Liver (tissue), 9 donors: ENCODE results near the gene TAF3. TPM values are rescaled to one million over a fixed set of nuclear protein-coding genes. Genes with fewer than 3 reads are reported as not detected.
A peak's percentile ranks its signal among the peaks of the same experiment; 100 is the strongest.

ENCODE experiments used
- DNase-seq: peaks from one replicate; pipeline ENCODE4 v3.0.0-alpha.2; 2017; ENCODE audit warnings: low spot score
- H3K27ac ChIP-seq, 2 donors: one replicate each; pipeline ENCODE4 v1.7.0; 2013; ENCODE audit warnings: inconsistent platforms in 2 of 2, low read length in 2 of 2, control low read depth in 1 of 2, low read depth in 1 of 2, mild to moderate bottlenecking in 1 of 2
- H3K27me3 ChIP-seq, 4 donors: one replicate each; pipeline versions ENCODE4 v1.6.1 to v1.7.0; 2013; ENCODE audit warnings: low read length in 3 of 4, inconsistent platforms in 1 of 4, mild to moderate bottlenecking in 1 of 4, moderate library complexity in 1 of 4; ENCODE audit not compliant: control insufficient read depth in 4 of 4, insufficient read depth in 4 of 4
- H3K36me3 ChIP-seq, 4 donors: one replicate each; pipeline versions ENCODE4 v1.6.1 to v1.7.0; 2013; ENCODE audit warnings: low read length in 3 of 4, mild to moderate bottlenecking in 3 of 4, low read depth in 1 of 4, moderate library complexity in 1 of 4; ENCODE audit not compliant: control insufficient read depth in 4 of 4, insufficient read depth in 3 of 4
- H3K4me1 ChIP-seq, 4 donors: one replicate each; pipeline versions ENCODE4 v1.6.1 to v1.7.0; 2013; ENCODE audit warnings: low read length in 3 of 4, mild to moderate bottlenecking in 3 of 4, moderate library complexity in 1 of 4; ENCODE audit not compliant: control insufficient read depth in 4 of 4, insufficient read depth in 4 of 4
- H3K4me3 ChIP-seq, 3 donors: one replicate each; pipeline versions ENCODE4 v1.6.1 to v1.7.0; 2013; ENCODE audit warnings: low read length in 3 of 3, control low read depth in 1 of 3, low read depth in 1 of 3, mild to moderate bottlenecking in 1 of 3
- H3K9ac ChIP-seq, 2 donors: one replicate each; pipeline ENCODE4 v1.7.0; 2013; ENCODE audit warnings: low read length in 2 of 2, mild to moderate bottlenecking in 2 of 2, moderate library complexity in 2 of 2, control low read depth in 1 of 2, low read depth in 1 of 2
- H3K9me3 ChIP-seq, 4 donors: one replicate each; pipeline versions ENCODE4 v1.6.1 to v1.7.0; 2013; ENCODE audit warnings: low read length in 3 of 4; ENCODE audit not compliant: control insufficient read depth in 4 of 4
- EGR1 ChIP-seq, 2 donors: IDR thresholded peaks; 2 replicates each; pipeline ENCODE4 v1.6.1; 2016 to 2018; ENCODE audit warnings: antibody characterized with exemption in 2 of 2, low read depth in 2 of 2
- FOXA1 ChIP-seq: IDR thresholded peaks from 2 replicates; pipeline ENCODE4 v1.6.1; 2016; ENCODE audit warnings: antibody characterized with exemption
- FOXA2 ChIP-seq: IDR thresholded peaks from 2 replicates; pipeline ENCODE4 v1.6.1; 2016; ENCODE audit warnings: antibody characterized with exemption
- GABPA ChIP-seq, 2 donors: IDR thresholded peaks in 1 of 2; conservative IDR thresholded peaks in 1 of 2; 2 replicates each; pipeline ENCODE4 v1.6.1; 2016; ENCODE audit warnings: antibody characterized with exemption in 2 of 2, mild to moderate bottlenecking in 1 of 2, moderate library complexity in 1 of 2
- HNF4A ChIP-seq, 2 donors: conservative IDR thresholded peaks; 2 replicates each; pipeline ENCODE4 v1.6.1; 2016; ENCODE audit warnings: antibody characterized with exemption in 2 of 2, mild to moderate bottlenecking in 2 of 2
- HNF4G ChIP-seq: IDR thresholded peaks from 2 replicates; pipeline ENCODE4 v1.6.1; 2016; ENCODE audit warnings: antibody characterized with exemption
- JUND ChIP-seq, 2 donors: IDR thresholded peaks; 2 replicates each; pipeline ENCODE4 v1.6.1; 2016; ENCODE audit warnings: antibody characterized with exemption in 2 of 2
- NR2F2 ChIP-seq: IDR thresholded peaks from 2 replicates; pipeline ENCODE4 v1.6.1; 2016; ENCODE audit warnings: antibody characterized with exemption
- RAD21 ChIP-seq, 2 donors: IDR thresholded peaks; 2 replicates each; pipeline ENCODE4 v1.6.1; 2016; ENCODE audit warnings: antibody characterized with exemption in 2 of 2, mild to moderate bottlenecking in 2 of 2
- RXRA ChIP-seq, 2 donors: IDR thresholded peaks; 2 replicates each; pipeline ENCODE4 v1.6.1; 2017 to 2018; ENCODE audit warnings: antibody characterized with exemption in 2 of 2, mild to moderate bottlenecking in 1 of 2
- SP1 ChIP-seq: IDR thresholded peaks from 2 replicates; pipeline ENCODE4 v1.6.1; 2018; ENCODE audit warnings: antibody characterized with exemption, mild to moderate bottlenecking
- TAF1 ChIP-seq: conservative IDR thresholded peaks from 2 replicates; pipeline ENCODE4 v1.6.1; 2016; ENCODE audit warnings: antibody characterized with exemption, mild to moderate bottlenecking
- YY1 ChIP-seq: IDR thresholded peaks from 2 replicates; pipeline ENCODE4 v1.6.1; 2016; ENCODE audit warnings: antibody characterized with exemption, mild to moderate bottlenecking
- WGBS: extraction: QIAGEN DNeasy Blood & Tissue Kit; methylation state at CpG from one replicate; pipeline ENCODE4 v1.1.7; 2013; 5-methylcytosine and 5-hydroxymethylcytosine counted together
- polyA plus RNA-seq, 2 donors: library from polyadenylated mRNA; stranded (reverse) in 1 of 2; unstranded in 1 of 2; fragments of 200-250 nt in 1 of 2; fragments of >200 nt in 1 of 2; fragmentation: Nextera tagmentation in 1 of 2; extraction: Ambion mirVana in 1 of 2; gene quantifications; one replicate each; pipeline versions ENCODE4 v1.2.1 to v1.2.3, GENCODE V29; 2013 to 2015
- total RNA-seq, 2 donors: library from RNA; depleted of rRNA; stranded (reverse); fragments of >200 nt; gene quantifications; one replicate each; pipeline ENCODE4 v1.2.3, GENCODE V29; 2014
- TF ChIP-seq, protein P1 (sequence below): IDR thresholded peaks from 2 replicates; pipeline ENCODE4 v1.6.1; 2016; ENCODE audit warnings: antibody characterized with exemption, mild to moderate bottlenecking
- TF ChIP-seq, protein P2 (sequence below): fragments of 150-350 bp; IDR thresholded peaks from 2 replicates; pipeline ENCODE4 v1.5.1; 2017; ENCODE audit warnings: improper control_type of control experiment, low read depth, low read length; ENCODE audit not compliant: missing input control
- TF ChIP-seq, protein P3 (sequence below): IDR thresholded peaks from 2 replicates; pipeline ENCODE4 v1.6.1; 2016; ENCODE audit warnings: antibody characterized with exemption
- TF ChIP-seq, protein P4 (sequence below): IDR thresholded peaks from 2 replicates; pipeline ENCODE4 v1.6.1; 2016; ENCODE audit warnings: antibody characterized with exemption
- TF ChIP-seq, protein P5 (sequence below): IDR thresholded peaks from 2 replicates; pipeline ENCODE4 v1.6.1; 2016; ENCODE audit warnings: antibody characterized with exemption
- donor health status: healthy.
- donor health status: healthy.
- donor health status: healthy.
- donor health status: healthy.
- donor health status: healthy.

TAF3 gene, protein sequence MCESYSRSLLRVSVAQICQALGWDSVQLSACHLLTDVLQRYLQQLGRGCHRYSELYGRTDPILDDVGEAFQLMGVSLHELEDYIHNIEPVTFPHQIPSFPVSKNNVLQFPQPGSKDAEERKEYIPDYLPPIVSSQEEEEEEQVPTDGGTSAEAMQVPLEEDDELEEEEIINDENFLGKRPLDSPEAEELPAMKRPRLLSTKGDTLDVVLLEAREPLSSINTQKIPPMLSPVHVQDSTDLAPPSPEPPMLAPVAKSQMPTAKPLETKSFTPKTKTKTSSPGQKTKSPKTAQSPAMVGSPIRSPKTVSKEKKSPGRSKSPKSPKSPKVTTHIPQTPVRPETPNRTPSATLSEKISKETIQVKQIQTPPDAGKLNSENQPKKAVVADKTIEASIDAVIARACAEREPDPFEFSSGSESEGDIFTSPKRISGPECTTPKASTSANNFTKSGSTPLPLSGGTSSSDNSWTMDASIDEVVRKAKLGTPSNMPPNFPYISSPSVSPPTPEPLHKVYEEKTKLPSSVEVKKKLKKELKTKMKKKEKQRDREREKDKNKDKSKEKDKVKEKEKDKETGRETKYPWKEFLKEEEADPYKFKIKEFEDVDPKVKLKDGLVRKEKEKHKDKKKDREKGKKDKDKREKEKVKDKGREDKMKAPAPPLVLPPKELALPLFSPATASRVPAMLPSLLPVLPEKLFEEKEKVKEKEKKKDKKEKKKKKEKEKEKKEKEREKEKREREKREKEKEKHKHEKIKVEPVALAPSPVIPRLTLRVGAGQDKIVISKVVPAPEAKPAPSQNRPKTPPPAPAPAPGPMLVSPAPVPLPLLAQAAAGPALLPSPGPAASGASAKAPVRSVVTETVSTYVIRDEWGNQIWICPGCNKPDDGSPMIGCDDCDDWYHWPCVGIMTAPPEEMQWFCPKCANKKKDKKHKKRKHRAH
- 1 to 10 TPM; 1.9 TPM for total RNA-seq
- polyA plus RNA-seq, result 1 to 10 TPM; 1.5 to 3.6 TPM

DNA sequence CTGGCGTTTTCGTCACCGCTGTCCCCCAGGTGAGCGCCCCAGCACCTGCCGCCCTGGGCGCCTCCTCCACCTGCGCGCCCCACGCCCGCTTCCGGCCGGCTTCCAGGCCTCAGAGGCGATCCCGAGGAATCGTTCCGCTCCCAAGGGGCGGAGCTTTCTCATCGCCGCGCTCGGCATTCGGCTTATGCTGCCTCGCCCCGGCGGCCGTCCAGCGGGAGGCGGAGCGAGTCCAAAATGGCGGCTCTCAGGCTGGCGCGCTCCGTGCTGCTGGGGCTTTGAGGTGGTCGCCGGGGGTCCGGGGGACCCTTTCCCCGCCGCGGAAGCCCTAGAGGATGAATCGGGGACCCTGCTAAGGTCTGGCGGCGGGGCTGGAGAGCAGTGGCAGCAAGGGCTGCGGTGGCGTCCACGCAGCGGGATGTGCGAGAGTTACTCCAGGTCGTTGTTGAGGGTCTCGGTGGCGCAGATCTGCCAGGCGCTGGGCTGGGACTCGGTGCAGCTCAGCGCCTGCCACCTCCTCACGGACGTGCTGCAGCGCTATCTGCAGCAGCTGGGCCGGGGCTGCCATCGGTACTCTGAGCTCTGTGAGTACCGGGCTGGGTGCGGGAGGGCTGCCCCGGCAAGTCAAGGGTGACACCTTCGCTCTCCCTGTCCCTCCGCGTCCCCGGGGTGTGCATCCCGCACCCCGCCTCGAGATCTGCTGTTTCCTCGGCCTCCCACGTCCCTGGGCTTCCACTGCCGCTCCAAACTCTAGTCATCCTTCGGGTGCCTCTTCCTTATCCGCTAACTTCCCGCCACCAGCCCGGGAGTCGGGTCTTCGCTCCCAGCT lies at the start of gene TAF3:
TSS of gene TAF3 (plus strand) at position 211 of the 826 bp plus-strand sequence. CDS start at position 416, 205 bp downstream.
- H3K36me3 ChIP-seq, result no peaks in the 10 kb centered on the region
- H3K27ac ChIP-seq, result peak within 1 kb of the TSS in 1 of 2 donors; percentile 48
- peaks cover 5 to 22% (median 14%) of the 10 kb centered on the region in 4 donors for H3K4me1 ChIP-seq
- TF ChIP-seq EGR1 (IDR thresholded peaks at IDR 0.05; ENCODE audit: low read depth in 2 of 2) (no peak), JUND (IDR thresholded peaks at IDR 0.05) (peak in 1 of 2 donors; percentile 21), HNF4A (conservative IDR thresholded peaks at IDR 0.05) (no peak), SP1 (peak; percentile 73), HNF4G (peak; percentile 15), FOXA1 (peak; percentile 58), GABPA (IDR thresholded peaks at IDR 0.05 in 1 of 2, conservative IDR thresholded peaks at IDR 0.05 in 1 of 2) (peak in 1 of 2 donors; percentile 87), NR2F2 (no peak), RAD21 (IDR thresholded peaks at IDR 0.05) (peak; percentile 40 to 48), FOXA2 (no peak), YY1 (peak; percentile 99), RXRA (IDR thresholded peaks at IDR 0.05) (peak in 1 of 2 donors; percentile 26), TAF1 (no peak)
- TF ChIP-seq, protein P1, sequence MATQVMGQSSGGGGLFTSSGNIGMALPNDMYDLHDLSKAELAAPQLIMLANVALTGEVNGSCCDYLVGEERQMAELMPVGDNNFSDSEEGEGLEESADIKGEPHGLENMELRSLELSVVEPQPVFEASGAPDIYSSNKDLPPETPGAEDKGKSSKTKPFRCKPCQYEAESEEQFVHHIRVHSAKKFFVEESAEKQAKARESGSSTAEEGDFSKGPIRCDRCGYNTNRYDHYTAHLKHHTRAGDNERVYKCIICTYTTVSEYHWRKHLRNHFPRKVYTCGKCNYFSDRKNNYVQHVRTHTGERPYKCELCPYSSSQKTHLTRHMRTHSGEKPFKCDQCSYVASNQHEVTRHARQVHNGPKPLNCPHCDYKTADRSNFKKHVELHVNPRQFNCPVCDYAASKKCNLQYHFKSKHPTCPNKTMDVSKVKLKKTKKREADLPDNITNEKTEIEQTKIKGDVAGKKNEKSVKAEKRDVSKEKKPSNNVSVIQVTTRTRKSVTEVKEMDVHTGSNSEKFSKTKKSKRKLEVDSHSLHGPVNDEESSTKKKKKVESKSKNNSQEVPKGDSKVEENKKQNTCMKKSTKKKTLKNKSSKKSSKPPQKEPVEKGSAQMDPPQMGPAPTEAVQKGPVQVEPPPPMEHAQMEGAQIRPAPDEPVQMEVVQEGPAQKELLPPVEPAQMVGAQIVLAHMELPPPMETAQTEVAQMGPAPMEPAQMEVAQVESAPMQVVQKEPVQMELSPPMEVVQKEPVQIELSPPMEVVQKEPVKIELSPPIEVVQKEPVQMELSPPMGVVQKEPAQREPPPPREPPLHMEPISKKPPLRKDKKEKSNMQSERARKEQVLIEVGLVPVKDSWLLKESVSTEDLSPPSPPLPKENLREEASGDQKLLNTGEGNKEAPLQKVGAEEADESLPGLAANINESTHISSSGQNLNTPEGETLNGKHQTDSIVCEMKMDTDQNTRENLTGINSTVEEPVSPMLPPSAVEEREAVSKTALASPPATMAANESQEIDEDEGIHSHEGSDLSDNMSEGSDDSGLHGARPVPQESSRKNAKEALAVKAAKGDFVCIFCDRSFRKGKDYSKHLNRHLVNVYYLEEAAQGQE, result peak; percentile 68
- TF ChIP-seq, protein P2, sequence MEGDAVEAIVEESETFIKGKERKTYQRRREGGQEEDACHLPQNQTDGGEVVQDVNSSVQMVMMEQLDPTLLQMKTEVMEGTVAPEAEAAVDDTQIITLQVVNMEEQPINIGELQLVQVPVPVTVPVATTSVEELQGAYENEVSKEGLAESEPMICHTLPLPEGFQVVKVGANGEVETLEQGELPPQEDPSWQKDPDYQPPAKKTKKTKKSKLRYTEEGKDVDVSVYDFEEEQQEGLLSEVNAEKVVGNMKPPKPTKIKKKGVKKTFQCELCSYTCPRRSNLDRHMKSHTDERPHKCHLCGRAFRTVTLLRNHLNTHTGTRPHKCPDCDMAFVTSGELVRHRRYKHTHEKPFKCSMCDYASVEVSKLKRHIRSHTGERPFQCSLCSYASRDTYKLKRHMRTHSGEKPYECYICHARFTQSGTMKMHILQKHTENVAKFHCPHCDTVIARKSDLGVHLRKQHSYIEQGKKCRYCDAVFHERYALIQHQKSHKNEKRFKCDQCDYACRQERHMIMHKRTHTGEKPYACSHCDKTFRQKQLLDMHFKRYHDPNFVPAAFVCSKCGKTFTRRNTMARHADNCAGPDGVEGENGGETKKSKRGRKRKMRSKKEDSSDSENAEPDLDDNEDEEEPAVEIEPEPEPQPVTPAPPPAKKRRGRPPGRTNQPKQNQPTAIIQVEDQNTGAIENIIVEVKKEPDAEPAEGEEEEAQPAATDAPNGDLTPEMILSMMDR, result no peak
- TF ChIP-seq, protein P3, sequence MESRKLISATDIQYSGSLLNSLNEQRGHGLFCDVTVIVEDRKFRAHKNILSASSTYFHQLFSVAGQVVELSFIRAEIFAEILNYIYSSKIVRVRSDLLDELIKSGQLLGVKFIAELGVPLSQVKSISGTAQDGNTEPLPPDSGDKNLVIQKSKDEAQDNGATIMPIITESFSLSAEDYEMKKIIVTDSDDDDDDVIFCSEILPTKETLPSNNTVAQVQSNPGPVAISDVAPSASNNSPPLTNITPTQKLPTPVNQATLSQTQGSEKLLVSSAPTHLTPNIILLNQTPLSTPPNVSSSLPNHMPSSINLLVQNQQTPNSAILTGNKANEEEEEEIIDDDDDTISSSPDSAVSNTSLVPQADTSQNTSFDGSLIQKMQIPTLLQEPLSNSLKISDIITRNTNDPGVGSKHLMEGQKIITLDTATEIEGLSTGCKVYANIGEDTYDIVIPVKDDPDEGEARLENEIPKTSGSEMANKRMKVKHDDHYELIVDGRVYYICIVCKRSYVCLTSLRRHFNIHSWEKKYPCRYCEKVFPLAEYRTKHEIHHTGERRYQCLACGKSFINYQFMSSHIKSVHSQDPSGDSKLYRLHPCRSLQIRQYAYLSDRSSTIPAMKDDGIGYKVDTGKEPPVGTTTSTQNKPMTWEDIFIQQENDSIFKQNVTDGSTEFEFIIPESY, result peak; percentile 45
- TF ChIP-seq, protein P4, sequence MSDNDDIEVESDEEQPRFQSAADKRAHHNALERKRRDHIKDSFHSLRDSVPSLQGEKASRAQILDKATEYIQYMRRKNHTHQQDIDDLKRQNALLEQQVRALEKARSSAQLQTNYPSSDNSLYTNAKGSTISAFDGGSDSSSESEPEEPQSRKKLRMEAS, result no peak
- TF ChIP-seq, protein P5, sequence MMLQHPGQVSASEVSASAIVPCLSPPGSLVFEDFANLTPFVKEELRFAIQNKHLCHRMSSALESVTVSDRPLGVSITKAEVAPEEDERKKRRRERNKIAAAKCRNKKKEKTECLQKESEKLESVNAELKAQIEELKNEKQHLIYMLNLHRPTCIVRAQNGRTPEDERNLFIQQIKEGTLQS, result no peak
- DNase-seq, result peak; percentile 93
- no peaks in the 10 kb centered on the region for H3K27me3 ChIP-seq
- peak within 1 kb of the TSS; percentile 83 to 98 (median 93) for H3K4me3 ChIP-seq
- H3K9ac ChIP-seq, result peak within 1 kb of the TSS; percentile 69 to 70
- no peaks in the 10 kb centered on the region for H3K9me3 ChIP-seq
- WGBS, result under 1% methylated on average over 77 of the region's 77 CpGs
